ENCODE results near the gene CDC6. TPM values are rescaled to one million over a fixed set of nuclear protein-coding genes. Genes with fewer than 3 reads are reported as not detected.
A peak's percentile ranks its signal among the peaks of the same experiment; 100 is the strongest.

Gene CDC6
- total RNA-seq, 1 experiment from 2014 or later = 567 TPM

- no peaks in the 10 kb centered on the region for H3K27me3 Mint-ChIP-seq (ENCODE audit: unreplicated experiment)
- H3K4me3 Mint-ChIP-seq (ENCODE audit: low read depth, unreplicated experiment) = no peak overlapping the region
- CTCF ChIA-PET = interaction anchor here (1.0 to 36.5 kb wide), 6 partner anchors 16 to 148 kb away, joined by 3 to 1520 read pairs (median 7); partner anchors contain the start of genes GJD3 and RARA
- BruUV-seq (replicated peaks) = no TSS peak
- peaks cover 43% of the 10 kb centered on the region for H3K36me3 Mint-ChIP-seq (ENCODE audit: insufficient read depth, unreplicated experiment)
- no peak for DNase-seq
- no peak for TF ChIP-seq CTCF (IDR thresholded peaks at IDR 0.05; ENCODE audit: unreplicated experiment)
- H3K9me3 Mint-ChIP-seq (ENCODE audit: low read depth, unreplicated experiment) = no peaks in the 10 kb centered on the region
- intact Hi-C loops (cut with micrococcal nuclease; ENCODE audit: unreplicated experiment) = no loop called here
- H3K27ac Mint-ChIP-seq (ENCODE audit: unreplicated experiment) = no peak overlapping the region
- peaks cover 91% of the 10 kb centered on the region for H3K4me1 Mint-ChIP-seq (ENCODE audit: low read depth, unreplicated experiment)
Observed at GRCh38 chr17:40328386-40328766, 40.7 kb downstream of the CDC6 start.

DNA sequence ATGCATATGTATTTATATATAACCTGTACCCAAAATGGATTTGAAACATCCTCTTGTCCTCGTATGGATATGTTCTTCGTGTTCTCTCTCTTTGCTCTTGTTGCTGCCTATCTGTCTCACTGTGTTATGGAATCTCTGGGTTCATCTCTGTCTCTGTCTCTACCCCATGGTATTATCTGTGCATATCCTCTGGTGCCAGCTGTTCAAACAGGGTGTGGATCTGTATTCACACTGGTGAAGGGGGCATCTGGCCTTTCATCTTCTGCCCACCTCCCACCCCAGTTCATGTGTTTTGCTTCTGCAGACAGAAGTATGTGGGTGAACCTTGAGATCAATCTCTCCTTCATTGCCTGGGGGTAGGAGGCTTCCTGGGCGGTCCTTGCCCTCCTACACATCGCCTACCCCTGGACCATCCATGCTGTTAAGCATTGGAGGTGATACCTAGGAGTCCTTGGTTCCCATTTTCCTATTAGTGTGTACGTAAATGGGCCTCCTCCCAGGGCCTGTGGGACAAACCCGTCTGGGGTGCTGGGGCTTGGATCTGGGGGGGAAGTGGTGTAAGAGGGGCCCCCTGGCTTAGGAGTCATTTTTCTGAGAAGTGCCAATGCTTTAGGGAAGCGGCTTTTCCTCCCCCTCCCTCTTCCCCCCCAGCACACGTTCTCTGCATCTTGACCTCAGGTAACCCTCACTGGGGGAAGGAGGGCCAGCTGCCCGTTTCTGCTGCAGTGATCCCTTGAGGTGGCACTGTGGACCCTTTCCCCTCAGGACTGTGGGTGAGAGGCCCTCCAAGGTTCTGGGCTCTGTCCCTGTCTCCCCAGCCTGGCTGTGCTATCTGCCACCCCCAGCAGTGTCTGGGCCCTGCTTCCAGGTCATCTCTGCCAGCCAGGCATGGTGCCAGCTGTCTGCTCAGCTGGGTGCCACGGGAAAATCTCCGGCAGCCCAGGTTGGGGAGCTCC is 42.4 kb downstream of the CDC6 start:
- BruUV-seq (replicated peaks) = no TSS peak
- DNase-seq = no peak
- H3K36me3 Mint-ChIP-seq (ENCODE audit: insufficient read depth, unreplicated experiment) = peaks cover 36% of the 10 kb centered on the region
- H3K27ac Mint-ChIP-seq (ENCODE audit: unreplicated experiment) = no peak overlapping the region
- H3K27me3 Mint-ChIP-seq (ENCODE audit: unreplicated experiment) = no peaks in the 10 kb centered on the region
- no peak for TF ChIP-seq CTCF (IDR thresholded peaks at IDR 0.05; ENCODE audit: unreplicated experiment)
- H3K4me1 Mint-ChIP-seq (ENCODE audit: low read depth, unreplicated experiment) = peaks cover 86% of the 10 kb centered on the region
- intact Hi-C loops (cut with micrococcal nuclease; ENCODE audit: unreplicated experiment) = no loop called here
- CTCF ChIA-PET = interaction anchor here (0.6 to 37.0 kb wide), 7 partner anchors 11 to 54 kb away, joined by 3 to 1520 read pairs (median 5); partner anchors contain the start of genes GJD3 and RARA
- H3K9me3 Mint-ChIP-seq (ENCODE audit: low read depth, unreplicated experiment) = no peaks in the 10 kb centered on the region
- no peak overlapping the region for H3K4me3 Mint-ChIP-seq (ENCODE audit: low read depth, unreplicated experiment)

GRCh38 chr17:40330850-40331470 is 43.3 kb downstream of the CDC6 start:
- no peak overlapping the region for H3K27ac Mint-ChIP-seq (ENCODE audit: unreplicated experiment)
- H3K9me3 Mint-ChIP-seq (ENCODE audit: low read depth, unreplicated experiment) = no peaks in the 10 kb centered on the region
- peaks cover 82% of the 10 kb centered on the region for H3K4me1 Mint-ChIP-seq (ENCODE audit: low read depth, unreplicated experiment)
- peaks cover 32% of the 10 kb centered on the region for H3K36me3 Mint-ChIP-seq (ENCODE audit: insufficient read depth, unreplicated experiment)
- H3K27me3 Mint-ChIP-seq (ENCODE audit: unreplicated experiment) = no peaks in the 10 kb centered on the region
- TF ChIP-seq CTCF (IDR thresholded peaks at IDR 0.05; ENCODE audit: unreplicated experiment) = peak; percentile 2
- DNase-seq = no peak
- intact Hi-C loops (cut with micrococcal nuclease; ENCODE audit: unreplicated experiment) = no loop called here
- CTCF ChIA-PET = interaction anchor here (0.6 to 37.0 kb wide), 6 partner anchors 11 to 152 kb away, joined by 3 to 1520 read pairs (median 6); partner anchors contain the start of genes GJD3 and RARA
- peak overlapping the region; percentile 1 for H3K4me3 Mint-ChIP-seq (ENCODE audit: low read depth, unreplicated experiment)
- TSS peak; percentile 3 for BruUV-seq (replicated peaks)

DNA sequence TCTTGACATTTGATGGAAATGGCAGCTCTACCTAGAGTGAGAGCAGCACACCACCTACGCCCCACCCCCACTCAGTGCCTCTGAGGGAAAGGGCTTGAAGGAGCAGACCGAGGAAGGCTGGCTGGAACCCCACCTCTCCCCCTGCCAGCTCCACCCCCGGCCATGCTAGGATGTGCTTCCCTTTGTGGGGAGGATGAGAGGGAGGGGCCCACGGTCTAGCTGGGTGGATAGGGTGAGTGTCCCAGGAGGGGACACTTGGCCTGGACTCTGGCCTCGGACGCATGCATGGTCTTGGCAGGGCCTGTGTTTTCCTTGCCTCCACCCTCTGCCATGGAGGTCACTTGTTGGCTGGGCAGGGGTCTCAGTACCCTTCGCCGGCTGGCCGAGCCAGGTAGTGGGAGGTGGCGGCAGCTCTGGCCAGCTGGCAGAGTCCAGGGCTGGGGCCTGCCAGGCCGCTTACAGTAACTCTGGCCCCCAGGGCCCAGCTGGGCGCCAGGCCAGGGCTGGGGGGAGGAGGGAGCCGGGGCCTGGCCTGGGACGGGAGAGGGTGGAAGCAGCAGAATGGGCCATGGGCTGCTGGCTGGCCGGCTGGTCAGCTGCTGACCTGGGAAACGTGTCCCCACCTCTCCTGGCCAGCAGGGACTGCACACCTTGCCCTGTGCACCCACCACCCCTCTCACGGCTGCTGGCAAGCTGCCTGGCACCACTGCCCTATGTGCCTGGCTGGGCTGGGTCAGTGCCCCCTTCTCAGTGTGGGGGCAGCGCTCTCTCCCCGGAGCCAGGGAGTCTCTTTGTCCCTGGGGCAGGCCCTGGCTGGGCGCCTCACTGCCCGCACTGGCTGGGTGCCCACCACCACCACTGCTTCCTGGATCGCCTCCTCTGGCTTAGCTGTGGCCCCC is 44.3 kb downstream of the CDC6 start:
- Mint-ChIP-seq H3K9me3 (ENCODE audit: low read depth, unreplicated experiment) (no peaks in the 10 kb centered on the region), H3K4me1 (ENCODE audit: low read depth, unreplicated experiment) (peaks cover 71% of the 10 kb centered on the region), H3K36me3 (ENCODE audit: insufficient read depth, unreplicated experiment) (peaks cover 28% of the 10 kb centered on the region), H3K27me3 (ENCODE audit: unreplicated experiment) (no peaks in the 10 kb centered on the region), H3K4me3 (ENCODE audit: low read depth, unreplicated experiment) (peak overlapping the region; percentile 15), H3K27ac (ENCODE audit: unreplicated experiment) (peak overlapping the region; percentile 3)
- DNase-seq = peak; percentile 87
- intact Hi-C loops (cut with micrococcal nuclease; ENCODE audit: unreplicated experiment) = no loop called here
- CTCF ChIA-PET = interaction anchor here (0.6 to 37.0 kb wide), 7 partner anchors 12 to 438 kb away, joined by 3 to 1520 read pairs (median 6); partner anchors contain the start of genes GJD3 and RARA
- no TSS peak for BruUV-seq (replicated peaks)
- peak; percentile 47 for TF ChIP-seq CTCF (IDR thresholded peaks at IDR 0.05; ENCODE audit: unreplicated experiment)
